GM23338 (cell line): ENCODE results near the gene CASKIN2. TPM values are rescaled to one million over a fixed set of nuclear protein-coding genes. Genes with fewer than 3 reads are reported as not detected.

Experiments used
- ATAC-seq: fragments of 200-7000 bp; cut with Tn5 transposase; 3 replicates; pipeline ENCODE4 v1.9.1; 2020
- DNase-seq: peaks from one replicate; pipeline ENCODE4 v3.0.0-alpha.2; 2015; ENCODE audit warnings: low spot score
- H2AFZ ChIP-seq: fragments of 200-600 bp; sonication (generic); 2 replicates; pipeline ENCODE4 v1.8.0; 2016; ENCODE audit warnings: antibody characterized with exemption, mild to moderate bottlenecking, moderate library complexity
- H3F3A ChIP-seq: fragments of 200-600 bp; sonication (generic); replicated peaks from 2 replicates; pipeline ENCODE4 v1.8.0; 2017; ENCODE audit warnings: antibody characterized with exemption, mixed run types, low read depth
- H3K27ac ChIP-seq: fragments of 200-600 bp; sonication (generic); 2 replicates; pipeline ENCODE4 v1.6.1; 2016; ENCODE audit warnings: low read depth
- H3K27me3 ChIP-seq: fragments of 200-600 bp; sonication (generic); 2 replicates; pipeline ENCODE4 v1.8.0; 2016; ENCODE audit warnings: mild to moderate bottlenecking, mixed run types, moderate library complexity; ENCODE audit not compliant: insufficient read depth
- H3K36me3 ChIP-seq: fragments of 200-600 bp; sonication (generic); 2 replicates; pipeline ENCODE4 v1.8.0; 2016; ENCODE audit warnings: mild to moderate bottlenecking; ENCODE audit not compliant: insufficient read depth
- H3K4me1 ChIP-seq: fragments of 200-600 bp; sonication (generic); 2 replicates; pipeline ENCODE4 v1.8.0; 2016; ENCODE audit warnings: mild to moderate bottlenecking, moderate library complexity; ENCODE audit not compliant: insufficient read depth
- H3K4me2 ChIP-seq: fragments of 200-600 bp; sonication (generic); 2 replicates; pipeline ENCODE4 v1.7.1; 2017; ENCODE audit warnings: mixed run types
- H3K4me3 ChIP-seq: fragments of 200-600 bp; sonication (generic); 2 replicates; pipeline ENCODE4 v1.6.1; 2016; ENCODE audit warnings: mixed run types
- H3K79me2 ChIP-seq: fragments of 200-600 bp; sonication (generic); replicated peaks from 2 replicates; pipeline ENCODE4 v1.8.0; 2017; ENCODE audit warnings: mild to moderate bottlenecking; ENCODE audit not compliant: insufficient read depth
- H3K9me2 ChIP-seq: fragments of 200-600 bp; sonication (generic); 2 replicates; pipeline ENCODE4 v1.8.0; 2017; ENCODE audit not compliant: insufficient read depth
- H4K20me1 ChIP-seq: fragments of 200-600 bp; sonication (generic); replicated peaks from 2 replicates; pipeline ENCODE4 v1.8.0; 2017; ENCODE audit warnings: mild to moderate bottlenecking; ENCODE audit not compliant: insufficient read depth
- H3K27ac Mint-ChIP-seq: 2 replicates; pipeline ENCODE4 v1.8.0; 2020; ENCODE audit warnings: inconsistent platforms, mild to moderate bottlenecking, moderate library complexity, mixed read lengths
- H3K27me3 Mint-ChIP-seq: 3 replicates; pipeline ENCODE4 v1.8.0; 2022; ENCODE audit warnings: low read depth, mild to moderate bottlenecking, moderate library complexity, mixed read lengths, inconsistent platforms; ENCODE audit not compliant: insufficient read depth, poor library complexity
- H3K36me3 Mint-ChIP-seq: 3 replicates; pipeline ENCODE4 v1.8.0; 2021; ENCODE audit warnings: low read depth, mild to moderate bottlenecking, inconsistent platforms, moderate library complexity, mixed read lengths
- H3K4me1 Mint-ChIP-seq: 3 replicates; pipeline ENCODE4 v1.8.0; 2020; ENCODE audit warnings: mild to moderate bottlenecking, inconsistent platforms, mixed read lengths
- H3K4me3 Mint-ChIP-seq: 3 replicates; pipeline ENCODE4 v1.8.0; 2021; ENCODE audit warnings: moderate library complexity, mild to moderate bottlenecking, inconsistent platforms, mixed read lengths
- H3K9me3 Mint-ChIP-seq: 3 replicates; pipeline ENCODE4 v1.8.0; 2020; ENCODE audit warnings: moderate library complexity, mild to moderate bottlenecking, inconsistent platforms, mixed read lengths
- CREB1 ChIP-seq: fragments of 250-450 bp; sonication (Bioruptor Pico); IDR thresholded peaks from 2 replicates; pipeline ENCODE4 v1.5.0; 2020; ENCODE audit warnings: low read depth, mild to moderate bottlenecking, moderate library complexity
- EZH2 ChIP-seq: fragments of 200-600 bp; sonication (generic); IDR thresholded peaks from one replicate; pipeline ENCODE4 v1.8.0; 2017; ENCODE audit warnings: antibody characterized with exemption, mild to moderate bottlenecking, low read depth; ENCODE audit not compliant: unreplicated experiment
- EZH2phosphoT487 ChIP-seq: fragments of 200-600 bp; sonication (generic); IDR thresholded peaks from one replicate; pipeline ENCODE4 v1.8.1; 2018; ENCODE audit warnings: antibody characterized with exemption; ENCODE audit not compliant: unreplicated experiment
- JUNB ChIP-seq: IDR thresholded peaks from one replicate; pipeline ENCODE4 v1.6.1; 2016; ENCODE audit warnings: antibody characterized with exemption; ENCODE audit not compliant: unreplicated experiment
- NANOG ChIP-seq: IDR thresholded peaks from 2 replicates; pipeline ENCODE4 v1.6.1; 2016; ENCODE audit warnings: antibody characterized with exemption, borderline replicate concordance
- POLR2AphosphoS5 ChIP-seq: IDR thresholded peaks from 2 replicates; pipeline ENCODE4 v1.6.1; 2016; ENCODE audit warnings: antibody characterized with exemption, low read depth
- STAT1 ChIP-seq: IDR thresholded peaks from one replicate; pipeline ENCODE4 v1.6.1; 2016; ENCODE audit warnings: antibody characterized with exemption; ENCODE audit not compliant: unreplicated experiment
- ZNF114 ChIP-seq: fragments of 250-450 bp; sonication (Bioruptor Pico); IDR thresholded peaks from 2 replicates; pipeline ENCODE4 v1.5.0; 2020; ENCODE audit warnings: mild to moderate bottlenecking, moderate library complexity
- ZNF331 ChIP-seq: fragments of 250-450 bp; sonication (Bioruptor Pico); IDR thresholded peaks from 2 replicates; pipeline ENCODE4 v1.5.0; 2020; ENCODE audit warnings: low read depth, mild to moderate bottlenecking, moderate library complexity
- polyA plus RNA-seq: library from polyadenylated mRNA; unstranded; fragments of >200 nt; fragmentation: Nextera tagmentation; extraction: Ambion mirVana; gene quantifications from 2 replicates; pipeline ENCODE4 v1.2.1, GENCODE V29; 2016
- total RNA-seq: library from RNA; depleted of rRNA; stranded (reverse); fragments of >200 nt; shearing (Covaris generic); gene quantifications from 2 replicates; pipeline ENCODE4 v1.2.3, GENCODE V29; 2014
- TF ChIP-seq, protein P1 (sequence below): IDR thresholded peaks from 2 replicates; pipeline ENCODE4 v1.6.1; 2016; ENCODE audit warnings: antibody characterized with exemption
- TF ChIP-seq, protein P2 (sequence below): IDR thresholded peaks from one replicate; pipeline ENCODE4 v1.6.1; 2018; ENCODE audit warnings: antibody characterized with exemption; ENCODE audit not compliant: unreplicated experiment
- TF ChIP-seq, protein P3 (sequence below), 2 experiments: fragments of 200-600 bp in 1 of 2; sonication (generic) in 1 of 2; conservative IDR thresholded peaks; 2 replicates each; pipeline versions ENCODE4 v1.5.1 to v1.6.1; 2016 to 2017; ENCODE audit warnings: antibody characterized with exemption in 2 of 2, low read depth in 2 of 2, mild to moderate bottlenecking in 2 of 2, moderate library complexity in 1 of 2

The CASKIN2 gene
- total and polyA plus RNA-seq, 2 experiments from 2014 or later: 4.9 to 21.5 TPM

DNA sequence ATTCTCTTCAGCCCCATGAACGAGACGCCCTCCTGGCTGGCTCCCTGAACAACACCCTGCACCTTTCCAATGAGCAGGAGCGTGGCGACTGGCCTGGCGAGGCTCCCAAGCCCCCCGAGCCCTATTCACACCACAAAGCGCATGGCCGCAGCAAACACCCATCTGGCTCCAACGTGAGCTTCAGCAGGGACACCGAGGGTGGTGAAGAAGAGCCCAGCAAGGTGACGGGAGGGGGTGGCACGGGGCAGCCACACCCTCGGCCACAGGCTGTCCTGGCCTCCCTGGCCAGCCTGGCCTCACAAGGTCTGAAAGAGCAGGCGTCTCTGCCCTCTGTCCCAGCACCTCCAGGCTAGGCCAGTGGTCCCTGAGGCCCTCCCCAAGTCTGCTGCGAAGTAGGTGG, 23.7 kb downstream of the CASKIN2 start:
- Mint-ChIP-seq H3K36me3 (no peaks in the 10 kb centered on the region), H3K4me3 (no peak overlapping the region), H3K27me3 (peaks cover 6% of the 10 kb centered on the region), H3K4me1 (peaks cover 9% of the 10 kb centered on the region), H3K27ac (no peak overlapping the region), H3K9me3 (no peaks in the 10 kb centered on the region)
- no peaks in the 10 kb centered on the region for H3K27me3 ChIP-seq
- no peak overlapping the region for H3K4me2 ChIP-seq
- H3K4me1 ChIP-seq: no peaks in the 10 kb centered on the region
- no peak overlapping the region for H3K27ac ChIP-seq
- H2AFZ ChIP-seq: no peak overlapping the region
- no peaks in the 10 kb centered on the region for H3K9me2 ChIP-seq
- TF ChIP-seq, protein P1, sequence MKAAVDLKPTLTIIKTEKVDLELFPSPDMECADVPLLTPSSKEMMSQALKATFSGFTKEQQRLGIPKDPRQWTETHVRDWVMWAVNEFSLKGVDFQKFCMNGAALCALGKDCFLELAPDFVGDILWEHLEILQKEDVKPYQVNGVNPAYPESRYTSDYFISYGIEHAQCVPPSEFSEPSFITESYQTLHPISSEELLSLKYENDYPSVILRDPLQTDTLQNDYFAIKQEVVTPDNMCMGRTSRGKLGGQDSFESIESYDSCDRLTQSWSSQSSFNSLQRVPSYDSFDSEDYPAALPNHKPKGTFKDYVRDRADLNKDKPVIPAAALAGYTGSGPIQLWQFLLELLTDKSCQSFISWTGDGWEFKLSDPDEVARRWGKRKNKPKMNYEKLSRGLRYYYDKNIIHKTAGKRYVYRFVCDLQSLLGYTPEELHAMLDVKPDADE: no peak
- TF ChIP-seq ZNF331 (CRISPR knock-in tag) (no peak), NANOG (no peak), ZNF114 (CRISPR knock-in tag) (no peak)
- TF ChIP-seq, protein P2, sequence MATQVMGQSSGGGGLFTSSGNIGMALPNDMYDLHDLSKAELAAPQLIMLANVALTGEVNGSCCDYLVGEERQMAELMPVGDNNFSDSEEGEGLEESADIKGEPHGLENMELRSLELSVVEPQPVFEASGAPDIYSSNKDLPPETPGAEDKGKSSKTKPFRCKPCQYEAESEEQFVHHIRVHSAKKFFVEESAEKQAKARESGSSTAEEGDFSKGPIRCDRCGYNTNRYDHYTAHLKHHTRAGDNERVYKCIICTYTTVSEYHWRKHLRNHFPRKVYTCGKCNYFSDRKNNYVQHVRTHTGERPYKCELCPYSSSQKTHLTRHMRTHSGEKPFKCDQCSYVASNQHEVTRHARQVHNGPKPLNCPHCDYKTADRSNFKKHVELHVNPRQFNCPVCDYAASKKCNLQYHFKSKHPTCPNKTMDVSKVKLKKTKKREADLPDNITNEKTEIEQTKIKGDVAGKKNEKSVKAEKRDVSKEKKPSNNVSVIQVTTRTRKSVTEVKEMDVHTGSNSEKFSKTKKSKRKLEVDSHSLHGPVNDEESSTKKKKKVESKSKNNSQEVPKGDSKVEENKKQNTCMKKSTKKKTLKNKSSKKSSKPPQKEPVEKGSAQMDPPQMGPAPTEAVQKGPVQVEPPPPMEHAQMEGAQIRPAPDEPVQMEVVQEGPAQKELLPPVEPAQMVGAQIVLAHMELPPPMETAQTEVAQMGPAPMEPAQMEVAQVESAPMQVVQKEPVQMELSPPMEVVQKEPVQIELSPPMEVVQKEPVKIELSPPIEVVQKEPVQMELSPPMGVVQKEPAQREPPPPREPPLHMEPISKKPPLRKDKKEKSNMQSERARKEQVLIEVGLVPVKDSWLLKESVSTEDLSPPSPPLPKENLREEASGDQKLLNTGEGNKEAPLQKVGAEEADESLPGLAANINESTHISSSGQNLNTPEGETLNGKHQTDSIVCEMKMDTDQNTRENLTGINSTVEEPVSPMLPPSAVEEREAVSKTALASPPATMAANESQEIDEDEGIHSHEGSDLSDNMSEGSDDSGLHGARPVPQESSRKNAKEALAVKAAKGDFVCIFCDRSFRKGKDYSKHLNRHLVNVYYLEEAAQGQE: no peak
- H3K79me2 ChIP-seq: no peaks in the 10 kb centered on the region
- no peaks in the 10 kb centered on the region for H4K20me1 ChIP-seq
- no peaks in the 10 kb centered on the region for H3K36me3 ChIP-seq
- DNase-seq (no peak), ATAC-seq (no peak)
- no peaks in the 10 kb centered on the region for H3F3A ChIP-seq
- H3K4me3 ChIP-seq: no peak overlapping the region

DNA sequence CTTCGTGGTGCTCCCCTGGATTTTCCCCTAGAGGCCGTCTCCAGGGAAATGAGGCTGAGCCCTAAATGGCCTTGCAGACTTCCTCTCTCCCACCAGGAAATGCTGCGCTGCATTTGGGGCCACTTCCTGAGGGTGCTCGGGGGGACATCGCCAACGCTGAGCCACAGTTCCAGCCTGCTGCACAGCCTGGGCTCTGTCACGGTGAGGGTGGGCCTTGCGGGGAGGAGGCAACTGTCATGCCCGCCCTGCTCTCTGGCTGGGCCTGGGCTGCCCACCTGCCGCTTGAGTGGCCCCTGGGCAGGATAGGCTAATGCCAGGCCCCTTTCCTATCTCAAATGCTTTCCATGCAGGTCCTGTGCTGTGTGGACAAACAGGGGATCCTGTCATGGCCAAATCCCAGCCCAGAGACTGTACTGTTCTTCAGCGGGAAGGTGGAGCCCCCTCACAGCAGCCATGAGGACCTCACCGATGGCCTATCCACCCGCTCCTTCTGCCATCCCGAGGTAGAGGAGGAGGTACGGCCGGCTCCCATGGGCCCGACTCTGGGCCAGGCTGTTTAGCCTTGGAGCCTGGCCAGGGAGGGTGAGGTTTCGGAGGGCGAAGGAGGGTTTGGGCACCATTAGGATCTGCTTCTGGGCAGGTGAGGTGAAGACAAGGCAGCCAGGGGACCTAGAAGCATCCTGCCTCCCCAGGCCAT, 24.2 kb downstream of the CASKIN2 start:
- Histone ChIP-seq H3F3A (no peaks in the 10 kb centered on the region), H4K20me1 (no peaks in the 10 kb centered on the region), H3K4me2 (no peak overlapping the region), H2AFZ (no peak overlapping the region), H3K4me3 (no peak overlapping the region), H3K4me1 (no peaks in the 10 kb centered on the region), H3K79me2 (no peaks in the 10 kb centered on the region), H3K27me3 (no peaks in the 10 kb centered on the region), H3K36me3 (no peaks in the 10 kb centered on the region), H3K27ac (no peak overlapping the region), H3K9me2 (no peaks in the 10 kb centered on the region)
- H3K27me3 Mint-ChIP-seq: peaks cover 8% of the 10 kb centered on the region
- no peak for ATAC-seq
- H3K27ac Mint-ChIP-seq: no peak overlapping the region
- no peaks in the 10 kb centered on the region for H3K9me3 Mint-ChIP-seq
- peaks cover 9% of the 10 kb centered on the region for H3K4me1 Mint-ChIP-seq
- H3K4me3 Mint-ChIP-seq: no peak overlapping the region
- no peaks in the 10 kb centered on the region; the same call in 2 of the 3 replicates for H3K36me3 Mint-ChIP-seq
- DNase-seq: no peak
- TF ChIP-seq CREB1 (CRISPR knock-in tag) (no peak), POLR2AphosphoS5 (no peak), JUNB (no peak), EZH2phosphoT487 (no peak), EZH2 (no peak), NANOG (no peak), ZNF331 (CRISPR knock-in tag) (no peak), ZNF114 (CRISPR knock-in tag) (no peak), STAT1 (no peak)
- TF ChIP-seq, protein P1: no peak
- TF ChIP-seq, protein P3, sequence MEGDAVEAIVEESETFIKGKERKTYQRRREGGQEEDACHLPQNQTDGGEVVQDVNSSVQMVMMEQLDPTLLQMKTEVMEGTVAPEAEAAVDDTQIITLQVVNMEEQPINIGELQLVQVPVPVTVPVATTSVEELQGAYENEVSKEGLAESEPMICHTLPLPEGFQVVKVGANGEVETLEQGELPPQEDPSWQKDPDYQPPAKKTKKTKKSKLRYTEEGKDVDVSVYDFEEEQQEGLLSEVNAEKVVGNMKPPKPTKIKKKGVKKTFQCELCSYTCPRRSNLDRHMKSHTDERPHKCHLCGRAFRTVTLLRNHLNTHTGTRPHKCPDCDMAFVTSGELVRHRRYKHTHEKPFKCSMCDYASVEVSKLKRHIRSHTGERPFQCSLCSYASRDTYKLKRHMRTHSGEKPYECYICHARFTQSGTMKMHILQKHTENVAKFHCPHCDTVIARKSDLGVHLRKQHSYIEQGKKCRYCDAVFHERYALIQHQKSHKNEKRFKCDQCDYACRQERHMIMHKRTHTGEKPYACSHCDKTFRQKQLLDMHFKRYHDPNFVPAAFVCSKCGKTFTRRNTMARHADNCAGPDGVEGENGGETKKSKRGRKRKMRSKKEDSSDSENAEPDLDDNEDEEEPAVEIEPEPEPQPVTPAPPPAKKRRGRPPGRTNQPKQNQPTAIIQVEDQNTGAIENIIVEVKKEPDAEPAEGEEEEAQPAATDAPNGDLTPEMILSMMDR (conservative IDR thresholded peaks at IDR 0.05; ENCODE audit: low read depth in 2 of 2): no peak
- TF ChIP-seq, protein P2: no peak
